HG03342 (cell line): ENCODE measurements around the gene SNRNP27.
A peak's percentile ranks its signal among the peaks of the same experiment; 100 is the strongest.
"Not testable (repeated sequence)": the region's sequence is repeated elsewhere in the genome, so short reads cannot be mapped to it uniquely, and the experiment has no call there.

Experiments used
- ATAC-seq: cut with Tn5 transposase; IDR thresholded peaks from one replicate; pipeline ENCODE4 v1.9.1; 2021; ENCODE audit warnings: mild to moderate bottlenecking, moderate library complexity; ENCODE audit not compliant: unreplicated experiment

The SNRNP27 gene

GRCh38 chr2:69945441-69945840, 51.7 kb downstream of the SNRNP27 start:
- ATAC-seq, result no peak

GRCh38 chr2:69945941-69946340, 52.2 kb downstream of the SNRNP27 start:
- ATAC-seq, result no peak

- ATAC-seq, result peak; percentile 90
Observed at GRCh38 chr2:69946351-69947324, 52.9 kb downstream of the SNRNP27 start.

GRCh38 chr2:69947325-69947931, 53.7 kb downstream of the SNRNP27 start:
- ATAC-seq, result no peak

GRCh38 chr2:69948032-69948962, 54.5 kb downstream of the SNRNP27 start:
- no peak for ATAC-seq

- ATAC-seq, result no peak
Observed at GRCh38 chr2:69948963-69949645, 55.3 kb downstream of the SNRNP27 start.

- ATAC-seq, result no peak
Observed at GRCh38 chr2:69950241-69950640, 56.5 kb downstream of the SNRNP27 start.

- ATAC-seq, result not testable (repeated sequence)
Observed at GRCh38 chr2:69950671-69951070, 56.9 kb downstream of the SNRNP27 start.

GRCh38 chr2:69952336-69953115, 58.8 kb downstream of the SNRNP27 start:
- ATAC-seq, result no peak

- ATAC-seq, result no peak
Observed at GRCh38 chr2:69954084-69954483, 60.3 kb downstream of the SNRNP27 start.
